WTC11 (cell line): ENCODE measurements around the gene SLC31A2. TPM values are rescaled to one million over a fixed set of nuclear protein-coding genes. Genes with fewer than 3 reads are reported as not detected.

Source experiments
- ATAC-seq: fragments of 200-7000 bp; cut with Tn5 transposase; 2 replicates; pipeline ENCODE4 v1.10.0; 2021; ENCODE audit warnings: mild to moderate bottlenecking, moderate library complexity
- CTCF ChIA-PET: fragments of 300-600 bp; sonication (Branson Sonifier 250); formaldehyde crosslinking; loops from one replicate; lab custom pipeline; 2021; ENCODE audit warnings: antibody characterized with exemption; lab: Charles Lee
- POLR2A ChIA-PET: fragments of 350-600 bp; sonication (Branson Sonifier 250); formaldehyde crosslinking; loops from one replicate; lab custom pipeline; 2021; ENCODE audit warnings: antibody characterized with exemption; lab: Charles Lee
- DNase-seq: peaks from one replicate; pipeline ENCODE4 v3.0.0; 2021; ENCODE audit warnings: low spot score
- H3K27ac Mint-ChIP-seq: 2 replicates; pipeline ENCODE4 v1.8.0; 2021; ENCODE audit warnings: mixed read lengths
- H3K27me3 Mint-ChIP-seq: 2 replicates; pipeline ENCODE4 v1.8.0; 2021; ENCODE audit warnings: low read depth, mild to moderate bottlenecking, moderate library complexity, mixed read lengths
- H3K36me3 Mint-ChIP-seq: 2 replicates; pipeline ENCODE4 v1.8.0; 2021; ENCODE audit warnings: mixed read lengths
- H3K4me1 Mint-ChIP-seq: 2 replicates; pipeline ENCODE4 v1.8.0; 2022; ENCODE audit warnings: mixed read lengths
- H3K4me3 Mint-ChIP-seq: 2 replicates; pipeline ENCODE4 v1.8.0; 2021; ENCODE audit warnings: mild to moderate bottlenecking, moderate library complexity, mixed read lengths
- H3K9me3 Mint-ChIP-seq: 2 replicates; pipeline ENCODE4 v1.8.0; 2021; ENCODE audit warnings: mixed read lengths
- CREM ChIP-seq: sonication (generic); formaldehyde crosslinking; IDR thresholded peaks from 2 replicates; pipeline ENCODE4 v1.8.1; 2022; ENCODE audit warnings: mild to moderate bottlenecking, missing genetic modification reagents, moderate library complexity
- IRF2 ChIP-seq: sonication (generic); formaldehyde crosslinking; IDR thresholded peaks from 2 replicates; pipeline ENCODE4 v1.8.0; 2022; ENCODE audit warnings: low read depth, missing genetic modification reagents, borderline replicate concordance
- KAT7 ChIP-seq: sonication (generic); formaldehyde crosslinking; IDR thresholded peaks from 2 replicates; pipeline ENCODE4 v1.8.1; 2023; ENCODE audit warnings: missing genetic modification reagents, mild to moderate bottlenecking, borderline replicate concordance
- MLX ChIP-seq: sonication (generic); formaldehyde crosslinking; IDR thresholded peaks from 2 replicates; pipeline ENCODE4 v1.8.1; 2023; ENCODE audit warnings: mild to moderate bottlenecking, missing genetic modification reagents, moderate library complexity
- total RNA-seq: library from RNA; stranded (reverse); gene quantifications from 3 replicates; pipeline ENCODE4 v1.2.3, GENCODE V29; 2021
- TF ChIP-seq, protein P1 (sequence below): fragments of 250-450 bp; sonication (Bioruptor Pico); IDR thresholded peaks from 2 replicates; pipeline ENCODE4 v1.9.0; 2021; ENCODE audit warnings: mild to moderate bottlenecking, borderline replicate concordance

SLC31A2 gene
- total RNA-seq, 1 experiment from 2014 or later: 2.0 TPM

DNA sequence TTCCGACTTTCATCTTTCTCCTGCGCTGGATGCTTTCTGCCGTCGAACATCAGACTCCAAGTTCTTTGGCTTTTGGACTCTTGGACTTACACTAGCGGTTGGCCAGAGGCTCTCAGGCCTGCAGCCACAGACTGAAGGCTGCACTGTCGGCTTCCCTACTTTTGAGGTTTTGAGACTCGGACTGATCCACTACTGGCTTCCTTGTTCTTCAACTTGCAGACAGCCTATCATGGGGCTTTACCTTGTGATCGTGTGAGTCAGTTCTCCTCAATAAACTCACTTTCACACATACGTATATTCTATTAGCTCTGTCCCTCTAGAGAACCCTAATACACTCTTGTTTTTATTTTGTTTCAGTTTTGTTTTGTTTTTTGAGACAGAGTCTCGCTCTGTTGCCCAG is 60.0 kb downstream of the SLC31A2 start:
- peaks cover 6% of the 10 kb centered on the region; the same call in 1 of the 2 replicates for H3K36me3 Mint-ChIP-seq
- ChIA-PET CTCF (interaction anchor here (0.7 kb wide), 1 partner anchor 190 kb away, joined by 5 read pairs; the partner anchor contains the start of gene ALAD), POLR2A (no interaction called here)
- ATAC-seq (no peak), DNase-seq (no peak)
- no peak overlapping the region for H3K4me3 Mint-ChIP-seq
- no peaks in the 10 kb centered on the region for H3K9me3 Mint-ChIP-seq
- TF ChIP-seq, protein P1, sequence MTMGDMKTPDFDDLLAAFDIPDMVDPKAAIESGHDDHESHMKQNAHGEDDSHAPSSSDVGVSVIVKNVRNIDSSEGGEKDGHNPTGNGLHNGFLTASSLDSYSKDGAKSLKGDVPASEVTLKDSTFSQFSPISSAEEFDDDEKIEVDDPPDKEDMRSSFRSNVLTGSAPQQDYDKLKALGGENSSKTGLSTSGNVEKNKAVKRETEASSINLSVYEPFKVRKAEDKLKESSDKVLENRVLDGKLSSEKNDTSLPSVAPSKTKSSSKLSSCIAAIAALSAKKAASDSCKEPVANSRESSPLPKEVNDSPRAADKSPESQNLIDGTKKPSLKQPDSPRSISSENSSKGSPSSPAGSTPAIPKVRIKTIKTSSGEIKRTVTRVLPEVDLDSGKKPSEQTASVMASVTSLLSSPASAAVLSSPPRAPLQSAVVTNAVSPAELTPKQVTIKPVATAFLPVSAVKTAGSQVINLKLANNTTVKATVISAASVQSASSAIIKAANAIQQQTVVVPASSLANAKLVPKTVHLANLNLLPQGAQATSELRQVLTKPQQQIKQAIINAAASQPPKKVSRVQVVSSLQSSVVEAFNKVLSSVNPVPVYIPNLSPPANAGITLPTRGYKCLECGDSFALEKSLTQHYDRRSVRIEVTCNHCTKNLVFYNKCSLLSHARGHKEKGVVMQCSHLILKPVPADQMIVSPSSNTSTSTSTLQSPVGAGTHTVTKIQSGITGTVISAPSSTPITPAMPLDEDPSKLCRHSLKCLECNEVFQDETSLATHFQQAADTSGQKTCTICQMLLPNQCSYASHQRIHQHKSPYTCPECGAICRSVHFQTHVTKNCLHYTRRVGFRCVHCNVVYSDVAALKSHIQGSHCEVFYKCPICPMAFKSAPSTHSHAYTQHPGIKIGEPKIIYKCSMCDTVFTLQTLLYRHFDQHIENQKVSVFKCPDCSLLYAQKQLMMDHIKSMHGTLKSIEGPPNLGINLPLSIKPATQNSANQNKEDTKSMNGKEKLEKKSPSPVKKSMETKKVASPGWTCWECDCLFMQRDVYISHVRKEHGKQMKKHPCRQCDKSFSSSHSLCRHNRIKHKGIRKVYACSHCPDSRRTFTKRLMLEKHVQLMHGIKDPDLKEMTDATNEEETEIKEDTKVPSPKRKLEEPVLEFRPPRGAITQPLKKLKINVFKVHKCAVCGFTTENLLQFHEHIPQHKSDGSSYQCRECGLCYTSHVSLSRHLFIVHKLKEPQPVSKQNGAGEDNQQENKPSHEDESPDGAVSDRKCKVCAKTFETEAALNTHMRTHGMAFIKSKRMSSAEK (CRISPR knock-in tag): no peak
- TF ChIP-seq KAT7 (CRISPR knock-in tag) (no peak), MLX (no peak), CREM (CRISPR knock-in tag) (no peak), IRF2 (no peak)
- H3K27ac Mint-ChIP-seq: no peak overlapping the region
- no peaks in the 10 kb centered on the region for H3K4me1 Mint-ChIP-seq
- H3K27me3 Mint-ChIP-seq: no peaks in the 10 kb centered on the region

Other genes starting within 250 kb of the SLC31A2 start
- 22.0 to 25.4 TPM (median 22.6 TPM) in 3 replicates for gene ZNF883, start 138.8 kb upstream of the SLC31A2 start, total RNA-seq
- 4.6 to 5.6 TPM (median 5.2 TPM) in 3 replicates for gene ZFP37, start 94.3 kb upstream of the SLC31A2 start, total RNA-seq
- gene FKBP15, start 70.3 kb downstream of the SLC31A2 start, total RNA-seq: 13.5 to 14.9 TPM (median 13.9 TPM) in 3 replicates
- gene SLC31A1, start 70.5 kb downstream of the SLC31A2 start, total RNA-seq: 41.6 to 43.9 TPM (median 43.6 TPM) in 3 replicates
- gene CDC26, start 124.6 kb downstream of the SLC31A2 start, total RNA-seq: 36.9 to 39.8 TPM (median 37.0 TPM) in 3 replicates
- 29.0 to 32.4 TPM (median 30.4 TPM) in 3 replicates for gene PRPF4, start 124.7 kb downstream of the SLC31A2 start, total RNA-seq
- 0.17 to 0.25 TPM (median 0.25 TPM) in 3 replicates for gene RNF183, start 152.4 kb downstream of the SLC31A2 start, total RNA-seq
- gene WDR31, start 189.3 kb downstream of the SLC31A2 start, total RNA-seq: 0.37 to 0.71 TPM (median 0.46 TPM) in 3 replicates
- 6.4 to 8.0 TPM (median 7.2 TPM) in 3 replicates for gene BSPRY, start 198.5 kb downstream of the SLC31A2 start, total RNA-seq
- gene HDHD3, start 226.0 kb downstream of the SLC31A2 start, total RNA-seq: 15.7 to 17.2 TPM (median 16.6 TPM) in 3 replicates